SHP77 (cell line): ENCODE data around the gene ACACB.
"Not testable (repeated sequence)": the region's sequence is repeated elsewhere in the genome, so short reads cannot be mapped to it uniquely, and the experiment has no call there.

Experiments
- DNase-seq, 2 experiments: peaks; one replicate each; lab custom pipeline; 2025; lab: John Stamatoyannopoulos, UW

The ACACB gene

GRCh38 chr12:109140560-109140959, 24.2 kb downstream of the ACACB start:
- DNase-seq, result no peak

GRCh38 chr12:109144224-109144623, 27.8 kb downstream of the ACACB start:
- DNase-seq, result no peak

- not testable (repeated sequence) for DNase-seq
Observed at GRCh38 chr12:109147126-109147525, 30.7 kb downstream of the ACACB start.

- no peak for DNase-seq
Observed at GRCh38 chr12:109147954-109148353, 31.6 kb downstream of the ACACB start.

- DNase-seq, result no peak
Observed at GRCh38 chr12:109150124-109150640, 33.8 kb downstream of the ACACB start.

DNA sequence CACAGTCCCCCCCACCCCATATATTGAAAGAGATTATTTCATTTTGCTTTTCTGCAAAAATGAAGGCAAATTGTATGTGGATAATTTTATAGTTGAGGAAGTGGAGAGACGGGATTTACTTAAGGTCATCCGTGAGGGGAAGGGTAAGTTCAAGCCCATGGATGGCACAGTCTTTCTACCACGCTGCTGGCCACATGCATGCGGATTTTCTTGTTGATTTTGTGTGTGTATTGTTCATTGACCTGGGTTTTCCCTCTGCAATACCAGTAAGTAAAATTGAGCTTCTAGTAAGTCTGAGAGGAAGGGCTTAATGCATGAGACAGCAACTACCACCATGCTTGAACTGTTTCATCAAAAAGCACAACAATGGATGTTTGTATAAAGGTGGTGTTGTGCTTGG, 35.1 kb downstream of the ACACB start:
- no peak for DNase-seq

DNA sequence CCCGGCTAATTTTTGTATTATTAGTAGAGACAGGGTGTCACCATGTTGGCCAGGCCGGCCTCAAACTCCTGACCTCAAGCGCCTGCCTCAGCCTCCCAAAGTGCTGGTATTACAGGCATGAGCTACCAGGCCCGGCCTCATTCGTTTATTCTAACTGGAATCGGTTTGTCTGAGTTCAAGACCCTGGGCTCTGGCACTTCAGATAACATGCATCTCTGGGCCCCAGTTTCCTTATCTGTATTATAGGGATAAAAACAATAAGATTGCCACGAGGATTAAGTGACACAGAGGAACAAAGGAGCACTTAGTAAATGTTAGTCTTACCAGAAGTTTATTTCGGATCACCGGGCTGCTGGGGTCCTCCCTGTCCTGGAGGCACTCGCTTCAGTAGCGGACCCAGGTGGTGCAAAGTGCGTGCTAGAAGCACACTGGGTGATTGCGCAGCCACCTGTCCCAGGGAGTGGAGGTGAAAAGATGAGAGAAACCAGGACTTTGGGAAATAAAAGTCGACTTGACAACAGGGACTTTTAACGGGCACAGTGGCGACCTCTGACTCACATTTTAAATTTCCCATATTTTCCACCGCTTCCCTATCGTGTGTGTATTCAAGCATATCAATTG, 37.5 kb downstream of the ACACB start:
- DNase-seq, result no peak

- peak in 1 of 2 experiments; percentile 5 for DNase-seq
Observed at GRCh38 chr12:109154451-109155438, 38.4 kb downstream of the ACACB start.

- no peak for DNase-seq
Observed at GRCh38 chr12:109156036-109156435, 39.6 kb downstream of the ACACB start.

- DNase-seq, result no peak
Observed at GRCh38 chr12:109156586-109156985, 40.2 kb downstream of the ACACB start.

GRCh38 chr12:109157986-109158385, 41.6 kb downstream of the ACACB start:
- no peak for DNase-seq

DNA sequence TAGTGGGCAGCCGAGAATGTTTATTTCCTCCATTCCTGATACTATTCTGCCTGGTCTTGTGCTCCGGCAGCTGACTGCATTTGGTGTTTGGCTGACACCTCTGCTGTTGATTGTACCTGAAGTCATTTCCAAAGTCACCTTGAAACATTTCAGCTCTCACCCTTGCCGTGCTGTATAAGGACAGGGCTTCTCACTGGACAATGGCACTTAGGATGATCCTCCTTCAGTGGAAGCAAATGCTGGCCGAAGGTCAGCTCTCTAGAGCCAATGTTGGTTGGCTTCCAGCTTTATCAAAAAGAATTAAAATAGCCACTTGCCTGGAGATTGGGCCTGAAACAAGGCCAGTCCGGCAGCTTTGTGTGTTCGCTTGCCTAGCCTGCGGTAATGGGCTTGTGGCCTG, 44.0 kb downstream of the ACACB start:
- DNase-seq, result no peak

DNA sequence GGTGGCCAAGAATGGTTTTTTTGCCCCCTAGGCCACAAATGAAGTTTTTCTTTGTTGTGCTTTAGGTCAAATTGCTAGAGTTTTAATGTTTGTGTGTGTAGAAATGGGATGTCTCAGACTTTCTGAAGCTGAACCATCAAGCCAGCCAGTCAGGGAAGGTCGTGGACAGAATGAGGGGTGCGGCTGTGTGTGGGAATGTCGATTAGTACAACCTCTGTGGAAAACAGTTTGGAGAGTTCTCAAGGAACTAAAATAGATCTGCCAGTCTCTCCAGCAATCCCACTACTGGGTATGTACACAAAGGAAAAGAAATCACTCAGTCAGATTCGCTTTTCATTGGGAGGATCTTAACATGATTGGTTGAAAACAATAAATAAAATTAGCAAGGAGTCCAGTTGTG, 44.5 kb downstream of the ACACB start:
- DNase-seq, result no peak

GRCh38 chr12:109162551-109162950, 46.2 kb downstream of the ACACB start:
- no peak for DNase-seq

GRCh38 chr12:109163167-109163566, 46.8 kb downstream of the ACACB start:
- no peak for DNase-seq

GRCh38 chr12:109165599-109165998, 49.2 kb downstream of the ACACB start:
- DNase-seq, result no peak

DNA sequence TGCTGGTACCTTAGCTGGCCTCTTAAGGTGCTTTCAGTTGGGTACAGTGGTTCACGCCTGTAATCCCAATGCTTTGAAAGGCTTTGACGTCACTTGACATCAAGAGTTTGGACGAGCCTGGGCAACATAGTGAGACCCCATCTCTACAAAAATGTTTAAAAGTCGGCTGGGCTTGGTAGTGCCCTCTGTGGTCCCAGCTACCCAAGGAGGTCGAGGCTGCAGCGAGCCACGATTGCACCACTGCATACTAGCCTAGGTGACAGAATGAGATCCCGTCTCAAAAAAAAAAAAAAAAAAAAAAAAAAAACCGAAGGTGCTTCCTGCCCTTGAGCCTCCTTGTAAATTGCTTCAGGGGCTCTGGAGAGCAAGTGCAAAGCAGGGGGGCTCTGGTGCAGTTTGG, 50.0 kb downstream of the ACACB start:
- no peak for DNase-seq

DNA sequence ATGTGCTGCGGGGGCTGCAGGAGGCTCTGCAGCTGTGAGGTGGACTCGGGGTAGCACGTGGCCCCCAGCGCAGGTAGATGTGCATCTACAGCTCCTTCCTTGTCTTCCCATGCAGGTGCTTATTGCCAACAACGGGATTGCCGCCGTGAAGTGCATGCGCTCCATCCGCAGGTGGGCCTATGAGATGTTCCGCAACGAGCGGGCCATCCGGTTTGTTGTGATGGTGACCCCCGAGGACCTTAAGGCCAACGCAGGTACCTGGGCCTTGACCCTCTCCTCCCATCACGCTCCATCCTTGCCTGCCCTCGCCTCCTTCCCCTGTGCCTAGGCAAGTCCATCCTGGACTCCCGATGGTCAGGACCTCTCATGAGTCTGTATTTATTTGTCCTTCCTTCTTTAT, 51.4 kb downstream of the ACACB start:
- DNase-seq, result no peak

GRCh38 chr12:109169262-109169661, 52.9 kb downstream of the ACACB start:
- no peak for DNase-seq

DNA sequence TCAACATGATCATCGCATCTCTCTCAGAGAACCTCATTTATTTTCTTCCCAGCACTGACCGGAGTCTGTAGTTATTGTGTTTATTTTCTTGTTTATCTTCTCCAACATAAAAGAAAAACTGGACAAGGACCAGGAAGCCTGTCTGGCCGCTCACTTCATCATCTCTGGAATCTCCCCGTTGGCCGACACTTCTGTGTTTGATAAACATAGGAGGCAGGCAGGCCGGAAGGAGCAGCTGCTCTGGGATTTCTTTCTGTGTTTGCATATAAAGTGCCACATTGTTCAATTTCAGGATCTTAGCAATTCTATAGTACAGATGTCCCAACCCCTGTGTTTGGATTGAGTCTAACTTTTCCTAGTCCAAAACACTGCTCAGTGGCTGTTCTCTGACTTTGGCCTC, 53.3 kb downstream of the ACACB start:
- DNase-seq, result no peak

DNA sequence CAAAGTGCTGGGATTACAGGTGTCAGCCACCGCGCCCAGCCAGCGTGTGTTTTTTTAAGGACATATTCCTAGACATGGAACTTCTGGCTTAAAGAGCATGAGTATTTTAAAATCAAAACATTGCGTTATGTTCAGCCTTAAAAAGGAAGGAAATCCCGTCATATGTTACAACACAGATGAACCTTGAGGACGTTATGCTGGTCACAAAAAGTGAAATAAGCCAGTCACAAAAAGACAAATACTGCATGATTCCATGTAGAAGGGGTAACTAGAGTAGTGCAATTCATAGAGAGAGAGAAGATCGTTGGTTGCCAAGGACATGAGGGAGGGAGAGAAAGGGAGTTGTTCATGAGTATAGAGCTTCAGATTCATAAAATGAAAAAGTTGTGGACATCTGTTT, 53.9 kb downstream of the ACACB start:
- no peak for DNase-seq

- DNase-seq, result not testable (repeated sequence)
Observed at GRCh38 chr12:109172787-109173186, 56.4 kb downstream of the ACACB start.
